Ovary (tissue), 9 donors: Measurements from ENCODE around the gene GGPS1. TPM values are rescaled to one million over a fixed set of nuclear protein-coding genes. Genes with fewer than 3 reads are reported as not detected.

Experiments
- DNase-seq, 5 donors: peaks; one replicate each; pipeline ENCODE4 v3.0.0-alpha.2; 2019 to 2020
- H3K27ac ChIP-seq, 2 donors: fragments of 200-600 bp; one replicate each; pipeline versions ENCODE4 v1.5.1 to v1.8.0; 2019 to 2022
- H3K27me3 ChIP-seq: fragments of 200-600 bp; one replicate; pipeline ENCODE4 v1.8.0; 2022
- H3K36me3 ChIP-seq: fragments of 200-600 bp; sonication (generic); one replicate; pipeline ENCODE4 v1.5.1; 2019
- H3K4me1 ChIP-seq: one replicate; pipeline ENCODE4 v1.8.1; 2013; ENCODE audit warnings: mild to moderate bottlenecking, moderate library complexity; ENCODE audit not compliant: insufficient read depth
- H3K4me3 ChIP-seq: fragments of 200-600 bp; sonication (generic); one replicate; pipeline ENCODE4 v1.5.1; 2017
- H3K9me3 ChIP-seq, 2 donors: fragments of 200-600 bp in 1 of 2; sonication (generic) in 1 of 2; one replicate each; pipeline versions ENCODE4 v1.5.1 to v1.8.1; 2013 to 2019; ENCODE audit warnings: mild to moderate bottlenecking in 1 of 2, moderate library complexity in 1 of 2
- EP300 ChIP-seq: sonication (generic); formaldehyde crosslinking; IDR thresholded peaks from one replicate; pipeline ENCODE4 v1.6.1; 2017; ENCODE audit warnings: antibody characterized with exemption
- POLR2A ChIP-seq: fragments of 450-650 bp; IDR thresholded peaks from one replicate; pipeline ENCODE4 v1.6.1; 2017; ENCODE audit warnings: antibody characterized with exemption, mild to moderate bottlenecking, moderate library complexity
- WGBS, 3 donors: extraction: QIAGEN DNeasy Blood & Tissue Kit in 1 of 3; methylation state at CpG; one replicate each; pipeline versions ENCODE4 v1.1.5 to v1.1.7; 2013 to 2017; 5-methylcytosine and 5-hydroxymethylcytosine counted together
- intact Hi-C, 4 donors: fragments of 100-400 bp; cut with DNase I; formaldehyde crosslinking; loops; one replicate each; pipeline versions ENCODE4 v1.11.0 to v1.15.1; 2022 to 2023
- polyA plus RNA-seq, 2 donors: library from polyadenylated mRNA; stranded (reverse); fragments of 200-250 nt in 1 of 2; fragments of 350-450 nt in 1 of 2; fragmentation: Illumina TruSeq in 1 of 2; extraction: RNeasy Lipid Tissue Mini Kit (QIAGEN cat#74804) in 1 of 2; gene quantifications; one replicate each; pipeline ENCODE4 v1.2.3, GENCODE V29; 2013 to 2014
- total RNA-seq, 7 donors: library from RNA; depleted of rRNA in 2 of 7; stranded (reverse); fragments of >200 nt in 2 of 7; fragmentation: NEBNext Ultra II Directional in 3 of 7; extraction: Animal tissue kit (Norgen Biotek cat#: 25700) in 3 of 7; gene quantifications; one replicate each; pipeline versions ENCODE4 v1.1.0 to v1.2.4, GENCODE V29; 2016 to 2023
- TF ChIP-seq, protein P1 (sequence below), 3 donors: fragments of 450-650 bp in 2 of 3; fragments of 200-600 bp in 1 of 3; IDR thresholded peaks; one replicate each; pipeline versions ENCODE4 v1.5.1 to v1.8.0; 2016 to 2022; ENCODE audit warnings: antibody characterized with exemption in 3 of 3, mild to moderate bottlenecking in 1 of 3
- donor health status: DM: no; HTN: no; CAD: no; lungs with moderate emphysema.
- donor health status: DM: no; HTN: no; CAD: no.
- donor health status: Bipolar disorder and iron deficiency.
- donor health status: DM: yes; HTN: yes; CAD: no.
- donor health status: DM: no; HTN: no; CAD: no.
- donor health status: DM: yes; HTN: yes; CAD: no.

Gene GGPS1
- total and polyA plus RNA-seq, 9 donors: 15.3 to 42.4 (median 31.7) TPM

DNA sequence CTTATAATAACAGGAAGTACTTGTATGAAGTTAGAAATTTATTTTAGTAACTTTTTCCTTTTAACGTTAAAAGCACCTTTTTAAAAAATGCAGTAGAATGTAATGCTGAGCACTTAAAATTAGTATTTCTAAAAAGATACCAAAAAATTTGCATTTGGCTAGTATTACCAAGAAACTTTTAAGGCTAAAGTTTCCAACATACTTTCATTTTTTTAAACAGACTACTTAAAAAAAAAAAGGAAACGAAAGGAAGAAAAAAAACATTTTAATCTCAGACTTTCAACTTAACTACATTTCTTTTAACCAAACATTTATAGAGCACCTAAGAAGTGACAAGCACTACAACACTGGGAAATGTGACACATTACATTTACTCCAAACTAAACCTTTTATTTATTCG, 3.2 kb upstream of the GGPS1 start:
- intact Hi-C loops: no loop called here
- H3K27me3 ChIP-seq: no peaks in the 10 kb centered on the region
- H3K4me3 ChIP-seq: no peak overlapping the region
- peaks cover 10% of the 10 kb centered on the region for H3K4me1 ChIP-seq
- H3K9me3 ChIP-seq: no peaks in the 10 kb centered on the region
- no peak overlapping the region for H3K27ac ChIP-seq
- DNase-seq: no peak
- no peak for TF ChIP-seq EP300
- TF ChIP-seq, protein P1, sequence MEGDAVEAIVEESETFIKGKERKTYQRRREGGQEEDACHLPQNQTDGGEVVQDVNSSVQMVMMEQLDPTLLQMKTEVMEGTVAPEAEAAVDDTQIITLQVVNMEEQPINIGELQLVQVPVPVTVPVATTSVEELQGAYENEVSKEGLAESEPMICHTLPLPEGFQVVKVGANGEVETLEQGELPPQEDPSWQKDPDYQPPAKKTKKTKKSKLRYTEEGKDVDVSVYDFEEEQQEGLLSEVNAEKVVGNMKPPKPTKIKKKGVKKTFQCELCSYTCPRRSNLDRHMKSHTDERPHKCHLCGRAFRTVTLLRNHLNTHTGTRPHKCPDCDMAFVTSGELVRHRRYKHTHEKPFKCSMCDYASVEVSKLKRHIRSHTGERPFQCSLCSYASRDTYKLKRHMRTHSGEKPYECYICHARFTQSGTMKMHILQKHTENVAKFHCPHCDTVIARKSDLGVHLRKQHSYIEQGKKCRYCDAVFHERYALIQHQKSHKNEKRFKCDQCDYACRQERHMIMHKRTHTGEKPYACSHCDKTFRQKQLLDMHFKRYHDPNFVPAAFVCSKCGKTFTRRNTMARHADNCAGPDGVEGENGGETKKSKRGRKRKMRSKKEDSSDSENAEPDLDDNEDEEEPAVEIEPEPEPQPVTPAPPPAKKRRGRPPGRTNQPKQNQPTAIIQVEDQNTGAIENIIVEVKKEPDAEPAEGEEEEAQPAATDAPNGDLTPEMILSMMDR (IDR thresholded peaks at IDR 0.05): no peak
- no peak for TF ChIP-seq POLR2A
- H3K36me3 ChIP-seq: no peaks in the 10 kb centered on the region
- 7 to 12% (median 10%) methylated on average over 3 of the region's 3 CpGs for WGBS, 3 donors

DNA sequence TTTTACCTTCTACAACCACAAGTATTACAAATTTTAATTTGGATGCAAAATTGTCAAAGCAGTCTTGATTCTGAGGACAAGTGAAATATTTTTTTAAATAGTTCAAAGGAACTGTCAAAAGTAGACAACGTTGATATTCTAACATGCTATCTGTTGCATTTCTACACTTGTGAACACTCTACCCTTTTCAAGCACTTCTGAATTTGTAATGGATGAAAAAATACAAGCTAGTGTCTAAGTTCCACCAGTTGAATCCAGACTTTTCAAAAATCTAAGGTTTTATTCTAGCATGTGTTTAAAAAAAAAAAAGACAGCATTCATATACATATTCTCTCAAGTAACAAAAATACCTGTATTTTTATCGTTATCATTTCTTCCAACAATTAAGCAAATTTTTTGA, 2.5 kb upstream of the GGPS1 start:
- 18 to 22% (median 20%) methylated on average over 2 of the region's 2 CpGs for WGBS, 3 donors
- Histone ChIP-seq H3K4me1 (peaks cover 9% of the 10 kb centered on the region), H3K27me3 (no peaks in the 10 kb centered on the region), H3K4me3 (peak overlapping the region; percentile 89), H3K36me3 (no peaks in the 10 kb centered on the region), H3K27ac (no peak overlapping the region), H3K9me3 (no peaks in the 10 kb centered on the region)
- TF ChIP-seq POLR2A (no peak), EP300 (no peak)
- TF ChIP-seq, protein P1 (IDR thresholded peaks at IDR 0.05): no peak
- intact Hi-C loops: no loop called here
- no peak for DNase-seq

DNA sequence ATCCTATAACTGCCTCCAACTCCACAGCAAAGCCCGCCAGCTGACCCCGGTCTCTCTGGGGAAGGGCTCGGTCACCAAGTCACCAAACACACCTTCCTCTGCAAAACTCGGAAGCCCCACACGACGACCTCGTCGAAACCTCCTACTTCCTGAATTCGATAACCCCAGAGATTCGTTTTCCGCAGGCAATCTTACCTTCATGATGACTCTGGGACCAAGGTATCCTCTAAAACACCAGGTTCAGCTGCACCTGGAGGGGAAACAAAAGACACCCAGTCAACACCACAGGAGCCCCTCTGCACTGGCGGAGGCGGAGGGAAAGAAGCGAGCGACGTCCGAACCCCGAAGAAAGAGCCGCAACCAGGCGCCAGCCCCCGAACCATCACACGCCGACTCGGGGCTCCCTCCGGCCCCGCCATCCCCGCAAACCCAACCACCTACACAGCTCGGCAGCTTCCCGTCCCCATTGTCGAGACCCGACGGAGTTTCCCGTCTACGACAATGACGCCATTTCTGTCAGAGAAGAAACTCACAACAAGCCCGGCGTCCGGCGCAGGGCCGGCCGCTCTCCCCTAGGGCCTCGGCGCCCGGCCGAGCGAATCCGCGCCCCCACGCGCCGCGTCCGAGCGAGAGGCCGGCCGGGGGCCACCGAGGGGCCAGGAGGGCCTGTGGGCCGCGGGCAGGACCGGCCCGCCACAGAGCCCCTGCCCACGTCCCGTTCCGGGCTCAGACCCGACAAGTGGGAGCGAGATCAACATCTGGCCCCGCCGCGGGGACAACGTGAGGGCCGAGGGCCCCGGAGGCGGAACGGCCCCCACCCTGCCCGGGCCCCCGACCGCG, 1.4 kb upstream of the GGPS1 start:
- H3K27ac ChIP-seq: peak overlapping the region; percentile 82 to 95
- WGBS, 3 donors: 0 to 1% (median 0%) methylated on average over 37 to 78 of the region's 78 CpGs
- no peaks in the 10 kb centered on the region for H3K36me3 ChIP-seq
- peak overlapping the region; percentile 89 for H3K4me3 ChIP-seq
- DNase-seq: peak; percentile 12 to 71 (median 62)
- TF ChIP-seq EP300: no peak
- TF ChIP-seq, protein P1 (IDR thresholded peaks at IDR 0.05): no peak
- no peak for TF ChIP-seq POLR2A
- H3K27me3 ChIP-seq: no peaks in the 10 kb centered on the region
- H3K4me1 ChIP-seq: peaks cover 9% of the 10 kb centered on the region
- H3K9me3 ChIP-seq: no peaks in the 10 kb centered on the region
- intact Hi-C loops: no loop called here

DNA sequence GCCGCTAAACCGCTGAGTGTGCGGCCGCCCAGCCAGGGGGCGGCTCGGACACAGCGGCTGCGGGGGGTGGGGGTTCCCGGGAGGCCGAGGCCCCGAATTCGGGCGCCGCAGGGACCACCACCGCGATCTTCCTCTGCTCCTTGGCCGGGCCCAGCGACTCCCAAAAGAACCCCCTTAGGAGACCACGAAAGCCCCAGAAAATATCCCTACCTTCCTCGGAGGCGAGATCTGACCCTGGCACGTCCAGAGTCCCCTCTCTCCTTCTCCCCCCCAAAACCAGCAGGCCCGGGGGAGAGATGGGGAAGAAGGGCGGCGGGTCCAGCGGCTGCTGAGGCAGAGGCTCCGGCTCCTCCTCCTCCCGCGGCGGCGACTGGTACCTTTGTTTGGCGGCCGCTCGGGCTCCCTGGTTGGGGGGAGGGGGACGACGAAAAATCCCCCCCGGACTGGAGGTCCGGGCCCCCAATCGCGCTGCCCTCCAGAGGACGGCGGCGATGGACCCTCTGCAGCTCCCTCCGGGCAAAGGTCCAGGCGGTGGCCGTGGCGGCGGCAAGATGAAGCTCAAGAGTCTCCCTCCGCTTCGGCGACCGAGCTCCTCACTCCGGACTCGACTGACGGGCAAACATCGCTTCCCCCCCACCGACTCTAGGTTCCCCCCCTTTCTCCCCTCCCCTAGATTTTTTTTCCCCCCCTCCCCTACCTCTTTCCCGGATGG, 655 bp upstream of the GGPS1 start, which contains the start of gene ARID4B:
Gene ARID4B, minus strand, starts transcription at position 621 of the 712 bp plus-strand sequence. CDS start 1,260 bp downstream, outside the sequence.
- intact Hi-C loops: no loop called here
- H3K27me3 ChIP-seq: no peaks in the 10 kb centered on the region
- H3K9me3 ChIP-seq: no peaks in the 10 kb centered on the region
- no peaks in the 10 kb centered on the region for H3K36me3 ChIP-seq
- H3K4me1 ChIP-seq: peaks cover 9% of the 10 kb centered on the region
- DNase-seq: peak in 4 of 5 donors; percentile 86 to 91 (median 90)
- WGBS, 3 donors: 0% methylated on average over 30 to 58 of the region's 58 CpGs
- H3K27ac ChIP-seq: peak within 1 kb of the TSS; percentile 82 to 95
- H3K4me3 ChIP-seq: peak within 1 kb of the TSS; percentile 89
- TF ChIP-seq POLR2A: peak; percentile 84
- TF ChIP-seq, protein P1 (IDR thresholded peaks at IDR 0.05): no peak
